Activated CD4-positive, alpha-beta T cell treated with anti-CD3 and anti-CD28 coated beads, Interleukin-2, amount 10 ng/mL, durations not matched to agents 24 days and 14 days (primary cell): Measurements from ENCODE around the gene CARNS1. TPM values are rescaled to one million over a fixed set of nuclear protein-coding genes. Genes with fewer than 3 reads are reported as not detected.

ENCODE experiments used
- DNase-seq: peaks from one replicate; pipeline ENCODE4 v3.0.0; 2022
- H3K27ac Mint-ChIP-seq: one replicate; pipeline ENCODE4 v1.8.0; 2022; ENCODE audit warnings: mild to moderate bottlenecking, mixed read lengths
- H3K27me3 Mint-ChIP-seq: one replicate; pipeline ENCODE4 v1.8.0; 2022; ENCODE audit warnings: mixed read lengths
- H3K36me3 Mint-ChIP-seq: one replicate; pipeline ENCODE4 v1.8.0; 2022; ENCODE audit warnings: low read depth, mild to moderate bottlenecking, mixed read lengths
- H3K4me1 Mint-ChIP-seq: one replicate; pipeline ENCODE4 v1.8.0; 2021; ENCODE audit warnings: mixed read lengths
- H3K4me3 Mint-ChIP-seq: one replicate; pipeline ENCODE4 v1.8.0; 2022; ENCODE audit warnings: mild to moderate bottlenecking, moderate library complexity, mixed read lengths
- H3K9me3 Mint-ChIP-seq: one replicate; pipeline ENCODE4 v1.8.0; 2021; ENCODE audit warnings: mixed read lengths
- intact Hi-C: fragments of 100-400 bp; cut with micrococcal nuclease; formaldehyde crosslinking; loops from one replicate; pipeline ENCODE4 v1.15.1; 2023
- total RNA-seq: library from RNA; stranded (reverse); gene quantifications from 2 replicates; pipeline ENCODE4 v1.2.3, GENCODE V29; 2022

Gene CARNS1
- total RNA-seq, 1 donor from 2014 or later, result 0.77 TPM

- Mint-ChIP-seq H3K27ac (peak within 1 kb of the TSS; percentile 82), H3K36me3 (peaks cover 3% of the 10 kb centered on the region), H3K4me1 (peaks cover 30% of the 10 kb centered on the region), H3K4me3 (peak within 1 kb of the TSS; percentile 88), H3K27me3 (peaks cover 64% of the 10 kb centered on the region), H3K9me3 (no peaks in the 10 kb centered on the region)
- DNase-seq, result peak; percentile 78
- intact Hi-C loops, result no loop called here
Observed at GRCh38 chr11:67372993-67373647, 42.4 kb upstream of the CARNS1 start, which contains the start of gene CLCF1. Gene CLCF1 (minus strand): TSS chr11:67373598. CDS start chr11:67373539, 59 bp downstream.

- intact Hi-C loops, result no loop called here
- Mint-ChIP-seq H3K4me1 (peaks cover 25% of the 10 kb centered on the region), H3K4me3 (peak overlapping the region; percentile 88), H3K9me3 (no peaks in the 10 kb centered on the region), H3K36me3 (peaks cover 3% of the 10 kb centered on the region), H3K27me3 (peaks cover 57% of the 10 kb centered on the region), H3K27ac (peak overlapping the region; percentile 82)
- peak; percentile 83 for DNase-seq
Observed at GRCh38 chr11:67373648-67374570, 41.6 kb upstream of the CARNS1 start.

GRCh38 chr11:67374571-67375281, 40.8 kb upstream of the CARNS1 start:
- Mint-ChIP-seq H3K4me3 (peak overlapping the region; percentile 88), H3K27ac (no peak overlapping the region), H3K9me3 (no peaks in the 10 kb centered on the region), H3K36me3 (peaks cover 3% of the 10 kb centered on the region), H3K4me1 (peaks cover 25% of the 10 kb centered on the region), H3K27me3 (peaks cover 49% of the 10 kb centered on the region)
- DNase-seq, result no peak
- intact Hi-C loops, result no loop called here

- H3K27ac Mint-ChIP-seq, result no peak overlapping the region
- peaks cover 45% of the 10 kb centered on the region for H3K27me3 Mint-ChIP-seq
- intact Hi-C loops, result no loop called here
- DNase-seq, result no peak
- no peaks in the 10 kb centered on the region for H3K9me3 Mint-ChIP-seq
- peaks cover 3% of the 10 kb centered on the region for H3K36me3 Mint-ChIP-seq
- H3K4me3 Mint-ChIP-seq, result no peak overlapping the region
- peaks cover 21% of the 10 kb centered on the region for H3K4me1 Mint-ChIP-seq
Observed at GRCh38 chr11:67375320-67376055, 40.0 kb upstream of the CARNS1 start.

GRCh38 chr11:67376063-67376820, 39.2 kb upstream of the CARNS1 start:
- Mint-ChIP-seq H3K4me1 (peaks cover 18% of the 10 kb centered on the region), H3K27me3 (peaks cover 43% of the 10 kb centered on the region), H3K27ac (no peak overlapping the region), H3K9me3 (no peaks in the 10 kb centered on the region), H3K36me3 (peaks cover 3% of the 10 kb centered on the region), H3K4me3 (no peak overlapping the region)
- DNase-seq, result no peak
- intact Hi-C loops, result no loop called here

- Mint-ChIP-seq H3K9me3 (no peaks in the 10 kb centered on the region), H3K36me3 (no peaks in the 10 kb centered on the region), H3K4me1 (peaks cover 11% of the 10 kb centered on the region), H3K27ac (no peak overlapping the region), H3K4me3 (no peak overlapping the region), H3K27me3 (peaks cover 35% of the 10 kb centered on the region)
- DNase-seq, result no peak
- intact Hi-C loops, result no loop called here
Observed at GRCh38 chr11:67376873-67377808, 38.3 kb upstream of the CARNS1 start.

GRCh38 chr11:67378544-67378943, 36.9 kb upstream of the CARNS1 start:
- Mint-ChIP-seq H3K9me3 (no peaks in the 10 kb centered on the region), H3K4me3 (no peak overlapping the region), H3K27me3 (peaks cover 39% of the 10 kb centered on the region), H3K4me1 (peaks cover 12% of the 10 kb centered on the region), H3K27ac (no peak overlapping the region), H3K36me3 (no peaks in the 10 kb centered on the region)
- intact Hi-C loops, result no loop called here
- no peak for DNase-seq

- Mint-ChIP-seq H3K27ac (no peak overlapping the region), H3K27me3 (peaks cover 35% of the 10 kb centered on the region), H3K4me1 (peaks cover 7% of the 10 kb centered on the region), H3K9me3 (no peaks in the 10 kb centered on the region), H3K36me3 (no peaks in the 10 kb centered on the region), H3K4me3 (no peak overlapping the region)
- no peak for DNase-seq
- intact Hi-C loops, result no loop called here
Observed at GRCh38 chr11:67379061-67380058, 36.1 kb upstream of the CARNS1 start.

- no peak overlapping the region for H3K4me3 Mint-ChIP-seq
- no peaks in the 10 kb centered on the region for H3K9me3 Mint-ChIP-seq
- no peak overlapping the region for H3K27ac Mint-ChIP-seq
- DNase-seq, result no peak
- intact Hi-C loops, result no loop called here
- H3K27me3 Mint-ChIP-seq, result peaks cover 31% of the 10 kb centered on the region
- peaks cover 2% of the 10 kb centered on the region for H3K4me1 Mint-ChIP-seq
- H3K36me3 Mint-ChIP-seq, result no peaks in the 10 kb centered on the region
Observed at GRCh38 chr11:67381244-67381972, 34.1 kb upstream of the CARNS1 start.

GRCh38 chr11:67382276-67383136, 33.0 kb upstream of the CARNS1 start:
- H3K36me3 Mint-ChIP-seq, result no peaks in the 10 kb centered on the region
- no peak overlapping the region for H3K4me3 Mint-ChIP-seq
- H3K27me3 Mint-ChIP-seq, result peaks cover 23% of the 10 kb centered on the region
- intact Hi-C loops, result loop anchor here (1.0 to 2.0 kb wide), 4 partner anchors 25 to 302 kb away; partner anchors contain the start of gene POLD4
- H3K9me3 Mint-ChIP-seq, result no peaks in the 10 kb centered on the region
- H3K4me1 Mint-ChIP-seq, result peaks cover 2% of the 10 kb centered on the region
- no peak overlapping the region for H3K27ac Mint-ChIP-seq
- peak; percentile 95 for DNase-seq
